ENCODE measurements around the gene PTPRE.

DNA sequence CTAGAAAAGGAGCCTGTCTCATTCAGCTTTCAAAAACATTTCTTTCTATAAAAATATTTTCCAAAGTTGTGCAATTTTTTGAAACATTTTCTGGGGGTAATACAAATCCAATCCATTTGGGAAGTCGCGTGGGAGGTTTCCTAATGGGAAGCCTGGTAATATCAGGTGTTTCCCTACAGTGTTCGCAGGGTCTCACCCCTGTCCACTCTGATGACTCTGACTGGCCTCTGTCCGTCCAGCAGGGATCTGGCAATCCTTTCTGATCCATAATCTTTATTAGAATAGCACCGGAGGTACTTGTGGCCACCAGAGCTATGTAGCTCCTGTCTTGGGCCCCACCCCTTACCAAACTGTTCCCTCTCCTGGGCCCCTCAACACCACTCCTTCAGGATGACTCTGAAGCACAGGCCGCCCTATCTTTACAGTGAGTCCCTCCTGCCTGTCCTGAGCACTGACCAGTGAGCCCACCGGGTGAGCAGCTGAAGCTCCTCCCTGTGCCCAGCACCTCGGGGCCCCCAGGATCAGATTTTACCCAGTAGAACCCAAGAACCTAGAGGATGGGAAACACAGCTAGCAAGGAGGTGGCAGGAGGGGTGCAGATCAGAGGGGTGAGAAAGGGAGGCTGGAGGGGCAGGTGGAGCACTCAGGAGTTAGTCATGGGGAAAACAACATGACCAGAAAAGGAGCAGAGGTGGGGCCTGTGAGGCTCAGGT is 84.8 kb downstream of the PTPRE start:
- TF ChIP-seq, protein P1, sequence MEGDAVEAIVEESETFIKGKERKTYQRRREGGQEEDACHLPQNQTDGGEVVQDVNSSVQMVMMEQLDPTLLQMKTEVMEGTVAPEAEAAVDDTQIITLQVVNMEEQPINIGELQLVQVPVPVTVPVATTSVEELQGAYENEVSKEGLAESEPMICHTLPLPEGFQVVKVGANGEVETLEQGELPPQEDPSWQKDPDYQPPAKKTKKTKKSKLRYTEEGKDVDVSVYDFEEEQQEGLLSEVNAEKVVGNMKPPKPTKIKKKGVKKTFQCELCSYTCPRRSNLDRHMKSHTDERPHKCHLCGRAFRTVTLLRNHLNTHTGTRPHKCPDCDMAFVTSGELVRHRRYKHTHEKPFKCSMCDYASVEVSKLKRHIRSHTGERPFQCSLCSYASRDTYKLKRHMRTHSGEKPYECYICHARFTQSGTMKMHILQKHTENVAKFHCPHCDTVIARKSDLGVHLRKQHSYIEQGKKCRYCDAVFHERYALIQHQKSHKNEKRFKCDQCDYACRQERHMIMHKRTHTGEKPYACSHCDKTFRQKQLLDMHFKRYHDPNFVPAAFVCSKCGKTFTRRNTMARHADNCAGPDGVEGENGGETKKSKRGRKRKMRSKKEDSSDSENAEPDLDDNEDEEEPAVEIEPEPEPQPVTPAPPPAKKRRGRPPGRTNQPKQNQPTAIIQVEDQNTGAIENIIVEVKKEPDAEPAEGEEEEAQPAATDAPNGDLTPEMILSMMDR (IDR thresholded peaks at IDR 0.05; ENCODE audit: low read depth, low read length) = no peak
- no peak for TF ChIP-seq EZH2phosphoT487 (IDR thresholded peaks at IDR 0.05; ENCODE audit: low read depth)
